Endothelial cell of umbilical vein (primary cell): ENCODE results near the gene CMSS1. TPM values are rescaled to one million over a fixed set of nuclear protein-coding genes. Genes with fewer than 3 reads are reported as not detected.

Experiments used
- BruUV-seq: library from RNA; stranded (reverse); fragments of 400-500 nt; replicated peaks from 2 replicates; lab custom pipeline; 2021; lab: Mats Ljungman, UMichigan
- CTCF ChIA-PET: fragments of 300-600, 350-600 bp; sonication (Branson Sonifier 250); formaldehyde crosslinking; loops from one replicate; lab custom pipeline; 2021; ENCODE audit warnings: antibody characterized with exemption, inconsistent platforms; lab: Charles Lee
- POLR2A ChIA-PET: fragments of 300-600, 350-600 bp; sonication (Branson Sonifier 250); formaldehyde crosslinking; loops from one replicate; lab custom pipeline; 2021; ENCODE audit warnings: antibody characterized with exemption, inconsistent platforms; lab: Charles Lee
- DNase-seq: peaks from one replicate; pipeline ENCODE4 v3.0.0-alpha.2; 2011; ENCODE audit warnings: low read depth, low spot score
- FAIRE-seq: peaks from 2 replicates; lab custom pipeline; 2011; peaks lifted over from hg19 to GRCh38; lab: Jason Lieb, UNC
- H2AFZ ChIP-seq: 2 replicates; pipeline ENCODE4 v1.6.0; 2012; ENCODE audit warnings: low read depth, low read length, control low read depth, inconsistent platforms
- H3K27ac ChIP-seq: 2 replicates; pipeline ENCODE4 v1.5.1; 2011; ENCODE audit warnings: low read depth, mild to moderate bottlenecking, control low read depth, low read length, moderate library complexity; ENCODE audit not compliant: insufficient read depth
- H3K27me3 ChIP-seq, 2 experiments: 2 replicates each; pipeline versions ENCODE4 v1.6.0 to v1.6.1; 2011; ENCODE audit warnings: low read length in 2 of 2, mixed read lengths in 1 of 2; ENCODE audit not compliant: control insufficient read depth in 2 of 2, insufficient read depth in 2 of 2
- H3K36me3 ChIP-seq, 2 experiments: 2 replicates in 1 of 2; 3 replicates in 1 of 2; pipeline ENCODE4 v1.5.1; 2011; ENCODE audit warnings: low read length in 2 of 2, mild to moderate bottlenecking in 1 of 2, moderate library complexity in 1 of 2; ENCODE audit not compliant: control insufficient read depth in 2 of 2, insufficient read depth in 2 of 2; ENCODE audit errors: extremely low read depth in 1 of 2
- H3K4me1 ChIP-seq: 3 replicates; pipeline ENCODE4 v1.5.1; 2011; ENCODE audit warnings: mild to moderate bottlenecking, low read length; ENCODE audit not compliant: control insufficient read depth, insufficient read depth; ENCODE audit errors: extremely low read depth
- H3K4me2 ChIP-seq: 2 replicates; pipeline ENCODE4 v1.6.1; 2011; ENCODE audit warnings: low read length, control low read depth, mixed read lengths; ENCODE audit not compliant: insufficient read depth
- H3K4me3 ChIP-seq, 3 experiments: fragments of 200-600 bp in 1 of 3; sonication (generic), shearing (Covaris generic) in 1 of 3; replicated peaks in 1 of 3; 2 replicates each; pipeline ENCODE4 v1.5.1; 2011 to 2016; ENCODE audit warnings: control low read depth in 3 of 3, low read length in 3 of 3, mild to moderate bottlenecking in 2 of 3, inconsistent platforms in 1 of 3, low read depth in 1 of 3, moderate library complexity in 1 of 3; ENCODE audit not compliant: insufficient read depth in 1 of 3
- H3K79me2 ChIP-seq: 2 replicates; pipeline ENCODE4 v1.6.0; 2012; ENCODE audit warnings: low read length, inconsistent platforms; ENCODE audit not compliant: control insufficient read depth, insufficient read depth
- H3K9ac ChIP-seq: replicated peaks from 2 replicates; pipeline ENCODE3; 2011; ENCODE audit warnings: low read length, control low read depth; ENCODE audit not compliant: insufficient read depth; ENCODE audit errors: extremely low read depth
- H3K9me1 ChIP-seq: replicated peaks from 3 replicates; pipeline ENCODE4 v1.6.0; 2011; ENCODE audit warnings: mild to moderate bottlenecking, low read length; ENCODE audit not compliant: control insufficient read depth, insufficient read depth; ENCODE audit errors: extremely low read depth
- H3K9me3 ChIP-seq: replicated peaks from 2 replicates; pipeline ENCODE4 v1.5.1; 2012; ENCODE audit warnings: low read length, inconsistent platforms; ENCODE audit not compliant: control insufficient read depth, insufficient read depth
- H4K20me1 ChIP-seq: replicated peaks from 2 replicates; pipeline ENCODE3; 2011; ENCODE audit warnings: mild to moderate bottlenecking, low read length; ENCODE audit not compliant: control insufficient read depth, insufficient read depth; ENCODE audit errors: extremely low read depth
- CTCF ChIP-seq, 2 donors: IDR thresholded peaks; 1 replicate in 1 of 2; 2 replicates in 1 of 2; pipeline ENCODE4 v1.5.1; 2011; ENCODE audit warnings: low read length in 2 of 2, mild to moderate bottlenecking in 2 of 2, moderate library complexity in 2 of 2, control low read depth in 1 of 2, inconsistent platforms in 1 of 2, low read depth in 1 of 2; ENCODE audit not compliant: insufficient read depth in 1 of 2; ENCODE audit errors: extremely low read depth in 1 of 2
- EZH2 ChIP-seq: IDR thresholded peaks from 2 replicates; pipeline ENCODE4 v1.6.1; 2012; ENCODE audit warnings: borderline replicate concordance, low read depth, mild to moderate bottlenecking, moderate library complexity, low read length, inconsistent platforms; ENCODE audit not compliant: severe bottlenecking
- FOS ChIP-seq: IDR thresholded peaks from 2 replicates; pipeline ENCODE4 v1.6.1; 2011; ENCODE audit warnings: mild to moderate bottlenecking, low read length, moderate library complexity, borderline replicate concordance; ENCODE audit not compliant: insufficient read depth
- GATA2 ChIP-seq: IDR thresholded peaks from 2 replicates; pipeline ENCODE4 v1.7.0; 2011; ENCODE audit warnings: low read depth, mild to moderate bottlenecking, moderate library complexity, mixed read lengths, low read length; ENCODE audit not compliant: insufficient read length, insufficient read depth
- JUN ChIP-seq: IDR thresholded peaks from 2 replicates; pipeline ENCODE4 v1.6.1; 2011; ENCODE audit warnings: borderline replicate concordance, low read depth; ENCODE audit not compliant: insufficient read length, insufficient read depth
- MAX ChIP-seq: IDR thresholded peaks from 2 replicates; pipeline ENCODE4 v1.6.1; 2011; ENCODE audit not compliant: insufficient read depth, insufficient read length
- MYC ChIP-seq: IDR thresholded peaks from one replicate; pipeline ENCODE4 v1.6.1; 2011; ENCODE audit warnings: mild to moderate bottlenecking, low read depth, low read length
- POLR2A ChIP-seq: IDR thresholded peaks from 2 replicates; pipeline ENCODE4 v1.6.1; 2012; ENCODE audit warnings: low read depth, mild to moderate bottlenecking, control low read depth, low read length
- POLR2AphosphoS5 ChIP-seq: IDR thresholded peaks from 2 replicates; pipeline ENCODE4 v1.6.1; 2012; ENCODE audit warnings: low read depth, mild to moderate bottlenecking, control low read depth, low read length, moderate library complexity; ENCODE audit not compliant: insufficient read depth
- dilution Hi-C: fragments of 300-500 bp; cut with MboI; formaldehyde crosslinking; loops from one replicate; pipeline ENCODE4 v1.15.0; 2019; ENCODE audit warnings: low sequenced_read_pairs; ENCODE audit not compliant: extremely low pct_ligation_motif_present
- intact Hi-C: fragments of 100-400 bp; cut with micrococcal nuclease; formaldehyde crosslinking; loops from one replicate; pipeline ENCODE4 v1.10.0; 2022
- polyA plus RNA-seq, 4 experiments: library from polyadenylated mRNA; depleted of rRNA in 3 of 4; stranded (reverse) in 3 of 4; unstranded in 1 of 4; fragments of >200 nt; gene quantifications; 2 replicates each; pipeline versions ENCODE4 v1.2.1 to v1.2.3, GENCODE V29; 2011 to 2012; ENCODE audit warnings: missing spikeins in 1 of 4
- total RNA-seq: library from RNA; stranded (reverse); gene quantifications from 2 replicates; pipeline ENCODE4 v1.2.3, GENCODE V29; 2021

Gene CMSS1
- total and polyA plus RNA-seq, 2 donors (not counting 3 experiments of a cell fraction or from before 2014, with no cell fraction given) = 9.7 to 60.6 TPM

GRCh38 chr3:99825004-99825640 lies 7.5 kb downstream of the CMSS1 start:
- H3K79me2 ChIP-seq = peaks cover 54% of the 10 kb centered on the region
- FAIRE-seq = peak; percentile 71
- CTCF ChIA-PET = interaction anchor here (1.0 to 1.8 kb wide), 2 partner anchors 18 to 429 kb away, joined by 3 to 7 read pairs; no protein-coding TSS in a partner anchor

GRCh38 chr3:99829844-99830243 lies 12.2 kb downstream of the CMSS1 start:
- POLR2A ChIA-PET = no interaction called here
- DNase-seq (no peak), FAIRE-seq (no peak)
- no TSS peak for BruUV-seq
- TF ChIP-seq FOS (no peak), MYC (no peak), POLR2A (no peak), GATA2 (no peak), JUN (no peak), POLR2AphosphoS5 (no peak), MAX (no peak), CTCF (IDR thresholded peaks at IDR 0.05; ENCODE audit: extremely low read depth in 1 of 2, insufficient read depth in 1 of 2, low read depth in 1 of 2, low read length in 2 of 2) (no peak), EZH2 (no peak)
- Histone ChIP-seq H3K9me3 (no peaks in the 10 kb centered on the region), H3K4me2 (no peak overlapping the region), H2AFZ (no peak overlapping the region), H3K79me2 (peaks cover 54% of the 10 kb centered on the region), H3K36me3 (no peaks in the 10 kb centered on the region), H4K20me1 (no peaks in the 10 kb centered on the region), H3K9ac (no peak overlapping the region), H3K9me1 (no peaks in the 10 kb centered on the region), H3K27ac (no peak overlapping the region), H3K4me1 (peaks cover 19% of the 10 kb centered on the region), H3K4me3 (no peak overlapping the region), H3K27me3 (no peaks in the 10 kb centered on the region)
- dilution Hi-C loops (no loop called here), intact Hi-C loops (loop anchor here (5.0 kb wide), 3 partner anchors 487 to 1062 kb away; no protein-coding TSS in a partner anchor)
- CTCF ChIA-PET = interaction anchor here (1.2 to 6.2 kb wide), 4 partner anchors 14 to 487 kb away, joined by 5 to 120 read pairs (median 52); no protein-coding TSS in a partner anchor

More at GRCh38 chr3:99825004-99825640, 7.5 kb downstream of the CMSS1 start:
- peak overlapping the region; percentile 87 for H3K27ac ChIP-seq
- peak overlapping the region; percentile 35 for H3K9ac ChIP-seq
- no TSS peak for BruUV-seq
- peaks cover 20% of the 10 kb centered on the region for H3K4me1 ChIP-seq
- no peaks in the 10 kb centered on the region for H4K20me1 ChIP-seq
- H3K4me2 ChIP-seq = peak overlapping the region; percentile 95
- H3K27me3 ChIP-seq = no peaks in the 10 kb centered on the region
- H3K4me3 ChIP-seq = peak overlapping the region in 1 of 3 experiments; percentile 51
- dilution Hi-C loops (no loop called here), intact Hi-C loops (no loop called here)
- no peaks in the 10 kb centered on the region for H3K36me3 ChIP-seq
- H3K9me3 ChIP-seq = no peaks in the 10 kb centered on the region
- peak; percentile 82 for DNase-seq
- no peaks in the 10 kb centered on the region for H3K9me1 ChIP-seq
- POLR2A ChIA-PET = no interaction called here
- H2AFZ ChIP-seq = peak overlapping the region; percentile 47
- TF ChIP-seq FOS (peak; percentile 75), GATA2 (peak; percentile 95), MAX (no peak), JUN (peak; percentile 90), POLR2AphosphoS5 (peak; percentile 36)
